ENCODE measurements around the gene CCDC159.

GRCh38 chr19:11390359-11390758 lies 44.0 kb downstream of the CCDC159 start:
- TF ChIP-seq SRY (CRISPR knock-in tag; IDR thresholded peaks at IDR 0.05) (no peak), KLF13 (CRISPR knock-in tag; IDR thresholded peaks at IDR 0.05) (no peak), USF2 (IDR thresholded peaks at IDR 0.05; ENCODE audit: low read depth, low read length) (no peak), USF2 (CRISPR knock-in tag; IDR thresholded peaks at IDR 0.05; ENCODE audit: borderline replicate concordance) (no peak), TRIM24 (CRISPR knock-in tag; IDR thresholded peaks at IDR 0.05) (no peak)
- TF ChIP-seq, protein P1, sequence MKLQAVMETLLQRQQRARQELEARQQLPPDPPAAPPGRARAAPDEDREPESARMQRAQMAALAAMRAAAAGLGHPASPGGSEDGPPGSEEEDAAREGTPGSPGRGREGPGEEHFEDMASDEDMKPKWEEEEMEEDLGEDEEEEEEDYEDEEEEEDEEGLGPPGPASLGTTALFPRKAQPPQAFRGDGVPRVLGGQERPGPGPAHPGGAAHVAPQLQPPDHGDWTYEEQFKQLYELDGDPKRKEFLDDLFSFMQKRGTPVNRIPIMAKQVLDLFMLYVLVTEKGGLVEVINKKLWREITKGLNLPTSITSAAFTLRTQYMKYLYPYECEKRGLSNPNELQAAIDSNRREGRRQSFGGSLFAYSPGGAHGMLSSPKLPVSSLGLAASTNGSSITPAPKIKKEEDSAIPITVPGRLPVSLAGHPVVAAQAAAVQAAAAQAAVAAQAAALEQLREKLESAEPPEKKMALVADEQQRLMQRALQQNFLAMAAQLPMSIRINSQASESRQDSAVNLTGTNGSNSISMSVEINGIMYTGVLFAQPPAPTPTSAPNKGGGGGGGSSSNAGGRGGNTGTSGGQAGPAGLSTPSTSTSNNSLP (IDR thresholded peaks at IDR 0.05; ENCODE audit: low read depth, low read length): no peak
- TF ChIP-seq, protein P2, sequence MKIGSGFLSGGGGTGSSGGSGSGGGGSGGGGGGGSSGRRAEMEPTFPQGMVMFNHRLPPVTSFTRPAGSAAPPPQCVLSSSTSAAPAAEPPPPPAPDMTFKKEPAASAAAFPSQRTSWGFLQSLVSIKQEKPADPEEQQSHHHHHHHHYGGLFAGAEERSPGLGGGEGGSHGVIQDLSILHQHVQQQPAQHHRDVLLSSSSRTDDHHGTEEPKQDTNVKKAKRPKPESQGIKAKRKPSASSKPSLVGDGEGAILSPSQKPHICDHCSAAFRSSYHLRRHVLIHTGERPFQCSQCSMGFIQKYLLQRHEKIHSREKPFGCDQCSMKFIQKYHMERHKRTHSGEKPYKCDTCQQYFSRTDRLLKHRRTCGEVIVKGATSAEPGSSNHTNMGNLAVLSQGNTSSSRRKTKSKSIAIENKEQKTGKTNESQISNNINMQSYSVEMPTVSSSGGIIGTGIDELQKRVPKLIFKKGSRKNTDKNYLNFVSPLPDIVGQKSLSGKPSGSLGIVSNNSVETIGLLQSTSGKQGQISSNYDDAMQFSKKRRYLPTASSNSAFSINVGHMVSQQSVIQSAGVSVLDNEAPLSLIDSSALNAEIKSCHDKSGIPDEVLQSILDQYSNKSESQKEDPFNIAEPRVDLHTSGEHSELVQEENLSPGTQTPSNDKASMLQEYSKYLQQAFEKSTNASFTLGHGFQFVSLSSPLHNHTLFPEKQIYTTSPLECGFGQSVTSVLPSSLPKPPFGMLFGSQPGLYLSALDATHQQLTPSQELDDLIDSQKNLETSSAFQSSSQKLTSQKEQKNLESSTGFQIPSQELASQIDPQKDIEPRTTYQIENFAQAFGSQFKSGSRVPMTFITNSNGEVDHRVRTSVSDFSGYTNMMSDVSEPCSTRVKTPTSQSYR (CRISPR knock-in tag; IDR thresholded peaks at IDR 0.05; ENCODE audit: borderline replicate concordance): no peak
- TF ChIP-seq, protein P3, sequence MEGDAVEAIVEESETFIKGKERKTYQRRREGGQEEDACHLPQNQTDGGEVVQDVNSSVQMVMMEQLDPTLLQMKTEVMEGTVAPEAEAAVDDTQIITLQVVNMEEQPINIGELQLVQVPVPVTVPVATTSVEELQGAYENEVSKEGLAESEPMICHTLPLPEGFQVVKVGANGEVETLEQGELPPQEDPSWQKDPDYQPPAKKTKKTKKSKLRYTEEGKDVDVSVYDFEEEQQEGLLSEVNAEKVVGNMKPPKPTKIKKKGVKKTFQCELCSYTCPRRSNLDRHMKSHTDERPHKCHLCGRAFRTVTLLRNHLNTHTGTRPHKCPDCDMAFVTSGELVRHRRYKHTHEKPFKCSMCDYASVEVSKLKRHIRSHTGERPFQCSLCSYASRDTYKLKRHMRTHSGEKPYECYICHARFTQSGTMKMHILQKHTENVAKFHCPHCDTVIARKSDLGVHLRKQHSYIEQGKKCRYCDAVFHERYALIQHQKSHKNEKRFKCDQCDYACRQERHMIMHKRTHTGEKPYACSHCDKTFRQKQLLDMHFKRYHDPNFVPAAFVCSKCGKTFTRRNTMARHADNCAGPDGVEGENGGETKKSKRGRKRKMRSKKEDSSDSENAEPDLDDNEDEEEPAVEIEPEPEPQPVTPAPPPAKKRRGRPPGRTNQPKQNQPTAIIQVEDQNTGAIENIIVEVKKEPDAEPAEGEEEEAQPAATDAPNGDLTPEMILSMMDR (CRISPR knock-in tag; IDR thresholded peaks at IDR 0.05): no peak
